Measurements from ENCODE around the gene SMIM41. TPM values are rescaled to one million over a fixed set of nuclear protein-coding genes. Genes with fewer than 3 reads are reported as not detected.

SMIM41 gene
- total RNA-seq, 2 experiments from 2014 or later, result not detected

GRCh38 chr12:52037248-52037861 lies 42.1 kb upstream of the SMIM41 start:
- Histone ChIP-seq H3K36me3 (ENCODE audit: insufficient read depth, low read length) (peaks cover under 1% of the 10 kb centered on the region; the same call in 1 of the 2 replicates), H3K27ac (ENCODE audit: low read depth, low read length, poor library complexity, severe bottlenecking) (peak overlapping the region; percentile 50), H3K4me1 (ENCODE audit: insufficient read depth, low read length, poor library complexity, severe bottlenecking) (peaks cover 79% of the 10 kb centered on the region), H3K9me2 (ENCODE audit: insufficient read depth, low read length) (no peaks in the 10 kb centered on the region), H3K79me2 (ENCODE audit: insufficient read depth, low read depth, low read length) (peaks cover 24% of the 10 kb centered on the region; the same call in 1 of the 2 replicates), H3K4me3 (ENCODE audit: low read depth, low read length, poor library complexity, severe bottlenecking) (peak overlapping the region; percentile 96), H3K4me2 (ENCODE audit: low read length) (peak overlapping the region; percentile 84), H4K20me1 (ENCODE audit: insufficient read depth, low read length) (no peaks in the 10 kb centered on the region), H3K9me3 (ENCODE audit: low read length) (no peaks in the 10 kb centered on the region), H2AFZ (ENCODE audit: low read length) (peak overlapping the region; percentile 59)
- intact Hi-C loops (cut with micrococcal nuclease; ENCODE audit: unreplicated experiment), result loop anchor here (2.0 kb wide), 1 partner anchor 13 kb away; the partner anchor contains the start of gene NR4A1
- DNase-seq (ENCODE audit: low spot score), result peak; percentile 52
- no TSS peak for BruUV-seq (replicated peaks)
- CTCF ChIA-PET (ENCODE audit: unreplicated experiment), result no interaction called here
- TF ChIP-seq EZH2phosphoT487 (IDR thresholded peaks at IDR 0.05; ENCODE audit: borderline replicate concordance, low read depth, low read length) (no peak), CTCF (conservative IDR thresholded peaks at IDR 0.05; ENCODE audit: low read length) (0 out of 2 replicates have a peak, but pooled peaks have one; percentile 15)
- POLR2A ChIA-PET, result interaction anchor here (0.5 to 1.0 kb wide), 3 partner anchors 31 to 86 kb away, joined by 3 read pairs; no protein-coding TSS in a partner anchor

DNA sequence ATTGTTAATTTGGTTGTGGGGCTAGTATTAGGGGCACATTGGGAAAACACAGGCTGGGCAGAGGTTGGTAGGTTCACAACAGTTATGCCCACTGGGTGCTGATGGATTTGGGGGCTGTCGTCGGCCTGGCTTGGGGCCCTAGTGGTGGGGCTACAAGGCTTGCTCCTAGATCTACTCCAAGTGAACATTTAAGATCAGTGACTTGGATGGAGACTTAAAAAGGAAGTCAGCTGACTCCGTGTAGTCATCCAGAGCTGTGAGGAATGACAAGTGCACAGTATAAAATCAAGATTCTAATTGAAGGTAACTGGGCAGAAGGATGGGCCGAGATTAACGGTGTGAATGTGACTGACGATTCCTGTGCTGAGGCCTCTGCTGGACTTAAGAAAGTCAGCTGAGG lies 41.1 kb upstream of the SMIM41 start:
- H3K79me2 ChIP-seq (ENCODE audit: insufficient read depth, low read depth, low read length), result peaks cover 29% of the 10 kb centered on the region; the same call in 1 of the 2 replicates
- H4K20me1 ChIP-seq (ENCODE audit: insufficient read depth, low read length), result no peaks in the 10 kb centered on the region
- peak overlapping the region; percentile 84 for H3K4me2 ChIP-seq (ENCODE audit: low read length)
- intact Hi-C loops (cut with micrococcal nuclease; ENCODE audit: unreplicated experiment), result no loop called here
- H3K27ac ChIP-seq (ENCODE audit: low read depth, low read length, poor library complexity, severe bottlenecking), result no peak overlapping the region
- H3K4me3 ChIP-seq (ENCODE audit: low read depth, low read length, poor library complexity, severe bottlenecking), result peak overlapping the region; percentile 96
- H3K36me3 ChIP-seq (ENCODE audit: insufficient read depth, low read length), result peaks cover 10% of the 10 kb centered on the region; the same call in 1 of the 2 replicates
- CTCF ChIA-PET (ENCODE audit: unreplicated experiment), result interaction anchor here (0.5 to 1.2 kb wide), 3 partner anchors 13 to 87 kb away, joined by 3 read pairs; no protein-coding TSS in a partner anchor
- POLR2A ChIA-PET, result interaction anchor here (0.5 to 1.0 kb wide), 3 partner anchors 12 to 1260 kb away, joined by 3 read pairs; no protein-coding TSS in a partner anchor
- H3K4me1 ChIP-seq (ENCODE audit: insufficient read depth, low read length, poor library complexity, severe bottlenecking), result peaks cover 82% of the 10 kb centered on the region
- no peaks in the 10 kb centered on the region for H3K9me3 ChIP-seq (ENCODE audit: low read length)
- DNase-seq (ENCODE audit: low spot score), result no peak
- BruUV-seq (replicated peaks), result no TSS peak
- TF ChIP-seq CTCF (conservative IDR thresholded peaks at IDR 0.05; ENCODE audit: low read length) (no peak), EZH2phosphoT487 (IDR thresholded peaks at IDR 0.05; ENCODE audit: borderline replicate concordance, low read depth, low read length) (no peak)
- H2AFZ ChIP-seq (ENCODE audit: low read length), result no peak overlapping the region
- H3K9me2 ChIP-seq (ENCODE audit: insufficient read depth, low read length), result no peaks in the 10 kb centered on the region

GRCh38 chr12:52041035-52041434 lies 38.5 kb upstream of the SMIM41 start:
- Histone ChIP-seq H3K9me3 (ENCODE audit: low read length) (no peaks in the 10 kb centered on the region), H4K20me1 (ENCODE audit: insufficient read depth, low read length) (no peaks in the 10 kb centered on the region), H3K27ac (ENCODE audit: low read depth, low read length, poor library complexity, severe bottlenecking) (peak overlapping the region; percentile 69), H3K79me2 (ENCODE audit: insufficient read depth, low read depth, low read length) (peaks cover 29% of the 10 kb centered on the region; the same call in 1 of the 2 replicates), H3K4me1 (ENCODE audit: insufficient read depth, low read length, poor library complexity, severe bottlenecking) (peaks cover 68% of the 10 kb centered on the region), H2AFZ (ENCODE audit: low read length) (no peak overlapping the region), H3K4me3 (ENCODE audit: low read depth, low read length, poor library complexity, severe bottlenecking) (no peak overlapping the region), H3K36me3 (ENCODE audit: insufficient read depth, low read length) (peaks cover 26% of the 10 kb centered on the region; the same call in 1 of the 2 replicates), H3K9me2 (ENCODE audit: insufficient read depth, low read length) (no peaks in the 10 kb centered on the region), H3K4me2 (ENCODE audit: low read length) (peak overlapping the region; percentile 84)
- no peak for DNase-seq (ENCODE audit: low spot score)
- ChIA-PET POLR2A (interaction anchor here (0.9 kb wide), 1 partner anchor 10 kb away, joined by 3 read pairs; no protein-coding TSS in a partner anchor), CTCF (ENCODE audit: unreplicated experiment) (interaction anchor here (0.6 to 1.3 kb wide), 2 partner anchors 29 to 40 kb away, joined by 3 to 4 read pairs; partner anchors contain the start of gene ATG101)
- BruUV-seq (replicated peaks), result no TSS peak
- TF ChIP-seq EZH2phosphoT487 (IDR thresholded peaks at IDR 0.05; ENCODE audit: borderline replicate concordance, low read depth, low read length) (no peak), CTCF (conservative IDR thresholded peaks at IDR 0.05; ENCODE audit: low read length) (no peak)
- intact Hi-C loops (cut with micrococcal nuclease; ENCODE audit: unreplicated experiment), result no loop called here
